COLO668 (cell line): ENCODE results near the gene LKAAEAR1.

Experiments used
- DNase-seq: peaks from one replicate; lab custom pipeline; 2025; ENCODE audit not compliant: unreplicated experiment; lab: John Stamatoyannopoulos, UW

The LKAAEAR1 gene

GRCh38 chr20:64052987-64053840, 31.0 kb downstream of the LKAAEAR1 start:
- peak; percentile 33 for DNase-seq

DNA sequence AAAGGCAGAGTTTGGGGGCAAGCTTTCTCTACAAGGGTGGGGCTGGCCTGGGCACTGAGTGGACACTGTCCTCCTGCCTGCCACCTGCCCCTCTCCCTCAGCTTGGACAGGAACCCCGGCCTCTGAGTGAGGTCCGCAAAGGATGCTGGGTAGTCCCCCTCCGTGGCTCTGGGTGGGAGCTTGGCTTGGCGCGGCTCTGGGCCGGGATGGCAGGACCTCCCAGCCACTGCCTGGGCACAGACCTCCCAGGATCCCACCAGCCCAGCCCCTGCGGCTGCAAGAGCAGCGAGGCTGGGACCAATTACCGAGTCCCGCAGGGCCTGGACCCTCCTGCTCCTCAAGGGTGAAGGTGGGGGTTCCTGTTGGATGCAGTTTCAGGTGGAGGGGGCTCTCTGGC, 31.9 kb downstream of the LKAAEAR1 start:
- DNase-seq: no peak

DNA sequence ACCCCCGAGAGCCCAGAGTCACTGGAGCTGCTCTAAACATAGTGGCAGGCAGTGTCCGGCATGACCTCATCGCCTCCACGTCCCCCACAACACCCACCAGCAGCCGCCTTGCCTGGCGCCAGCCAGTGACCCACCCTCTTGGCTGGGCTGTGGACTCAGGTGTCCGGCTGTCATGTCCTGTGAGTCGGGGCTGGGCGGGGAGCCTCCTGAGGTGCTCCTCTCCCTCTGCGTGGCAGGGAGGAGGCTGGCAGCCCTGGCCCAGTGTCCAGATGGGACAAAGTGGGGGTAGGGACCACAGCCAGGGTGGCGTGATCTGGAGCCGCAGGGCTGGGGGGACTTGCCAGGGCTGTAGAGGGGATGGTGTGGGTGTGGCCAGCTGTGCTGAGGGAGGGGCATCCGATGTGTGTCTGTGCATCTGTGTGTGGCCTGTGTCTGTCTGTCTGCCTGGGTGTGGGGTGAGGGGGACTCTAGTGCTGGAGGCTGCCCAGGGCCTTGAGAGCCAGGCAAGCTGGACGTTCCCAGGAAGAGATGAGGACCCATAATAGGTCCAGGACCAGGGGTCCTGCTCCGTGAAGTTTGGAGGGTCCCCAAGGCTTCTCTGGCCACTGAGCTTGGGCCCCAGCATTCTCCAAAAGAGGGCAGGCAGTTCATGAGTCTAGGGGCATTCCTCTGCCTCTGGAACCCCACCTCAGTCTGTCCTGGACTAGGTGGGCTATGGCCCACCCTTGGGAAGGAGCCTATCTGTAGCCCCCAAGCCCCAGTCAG, 32.5 kb downstream of the LKAAEAR1 start:
- DNase-seq: no peak

- DNase-seq: no peak
Observed at GRCh38 chr20:64051033-64051452, 33.2 kb downstream of the LKAAEAR1 start.

- no peak for DNase-seq
Observed at GRCh38 chr20:64050261-64051032, 33.8 kb downstream of the LKAAEAR1 start.

DNA sequence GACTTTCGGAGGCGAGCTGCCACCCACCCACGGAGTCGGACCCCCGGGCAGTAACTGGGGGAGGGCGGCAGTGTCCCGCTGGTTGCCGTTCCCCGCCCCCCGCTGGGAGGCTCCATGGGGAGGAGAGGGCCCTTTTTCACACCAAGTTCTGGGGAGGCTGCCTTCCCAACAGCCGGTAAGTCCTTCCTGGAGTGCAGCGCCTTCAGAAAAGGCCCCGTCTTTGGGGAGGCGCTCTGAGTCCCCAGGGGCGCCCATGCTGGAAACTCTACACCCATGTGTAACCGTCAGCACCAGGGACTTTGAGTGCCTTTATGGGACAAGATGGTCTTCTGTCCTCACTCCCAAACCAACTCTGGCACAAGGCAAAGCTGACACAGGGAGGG, 34.3 kb downstream of the LKAAEAR1 start:
- no peak for DNase-seq

GRCh38 chr20:64049060-64049877, 34.9 kb downstream of the LKAAEAR1 start, which contains the start of gene SOX18:
Gene SOX18, minus strand, starts transcription at chr20:64049639. Its CDS starts 123 bp downstream, at chr20:64049516.
- DNase-seq: peak; percentile 53

GRCh38 chr20:64048402-64049044, 35.7 kb downstream of the LKAAEAR1 start:
- peak; percentile 14 for DNase-seq

DNA sequence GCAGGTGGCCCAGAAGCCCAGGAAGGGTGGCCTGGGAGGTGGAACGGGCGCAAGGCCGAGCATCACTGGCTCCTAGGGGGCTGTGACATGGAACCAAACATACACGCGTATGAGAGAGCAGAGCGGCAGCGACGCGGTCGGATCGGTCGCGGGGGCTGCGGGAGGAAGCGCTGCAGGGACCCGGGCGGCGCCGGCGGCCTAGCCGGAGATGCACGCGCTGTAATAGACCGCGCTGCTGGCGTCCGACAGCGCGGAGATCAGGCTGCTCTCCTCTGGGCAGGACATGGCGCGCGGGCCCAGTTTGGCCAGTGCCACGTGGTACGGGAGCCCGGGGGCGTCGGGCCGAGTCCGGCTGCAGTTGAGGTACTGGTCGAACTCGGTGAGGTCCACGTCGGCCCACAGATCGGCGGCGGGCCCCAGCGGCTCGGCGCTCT, 36.2 kb downstream of the LKAAEAR1 start:
- peak; percentile 43 for DNase-seq

GRCh38 chr20:64047046-64047389, 37.2 kb downstream of the LKAAEAR1 start:
- no peak for DNase-seq

- DNase-seq: no peak
Observed at GRCh38 chr20:64045346-64046011, 38.7 kb downstream of the LKAAEAR1 start.

GRCh38 chr20:64044484-64045247, 39.5 kb downstream of the LKAAEAR1 start:
- DNase-seq: no peak

- no peak for DNase-seq
Observed at GRCh38 chr20:64043768-64044167, 40.4 kb downstream of the LKAAEAR1 start.

GRCh38 chr20:64042054-64042781, 42.0 kb downstream of the LKAAEAR1 start:
- peak; percentile 23 for DNase-seq

DNA sequence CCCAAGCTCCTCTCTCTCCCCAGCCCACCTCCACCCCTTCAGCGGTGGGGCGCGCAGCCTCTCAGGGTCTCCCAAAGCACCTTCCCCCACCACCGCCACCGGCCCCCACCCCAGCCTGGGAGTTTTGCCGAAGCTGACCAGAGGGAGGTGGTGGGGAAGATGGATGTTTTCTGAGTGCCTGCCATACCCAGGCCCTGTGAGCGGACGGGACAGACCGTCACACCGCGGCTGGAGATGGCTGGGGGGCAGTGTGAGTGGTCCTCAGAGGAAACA, 42.5 kb downstream of the LKAAEAR1 start:
- no peak for DNase-seq

DNA sequence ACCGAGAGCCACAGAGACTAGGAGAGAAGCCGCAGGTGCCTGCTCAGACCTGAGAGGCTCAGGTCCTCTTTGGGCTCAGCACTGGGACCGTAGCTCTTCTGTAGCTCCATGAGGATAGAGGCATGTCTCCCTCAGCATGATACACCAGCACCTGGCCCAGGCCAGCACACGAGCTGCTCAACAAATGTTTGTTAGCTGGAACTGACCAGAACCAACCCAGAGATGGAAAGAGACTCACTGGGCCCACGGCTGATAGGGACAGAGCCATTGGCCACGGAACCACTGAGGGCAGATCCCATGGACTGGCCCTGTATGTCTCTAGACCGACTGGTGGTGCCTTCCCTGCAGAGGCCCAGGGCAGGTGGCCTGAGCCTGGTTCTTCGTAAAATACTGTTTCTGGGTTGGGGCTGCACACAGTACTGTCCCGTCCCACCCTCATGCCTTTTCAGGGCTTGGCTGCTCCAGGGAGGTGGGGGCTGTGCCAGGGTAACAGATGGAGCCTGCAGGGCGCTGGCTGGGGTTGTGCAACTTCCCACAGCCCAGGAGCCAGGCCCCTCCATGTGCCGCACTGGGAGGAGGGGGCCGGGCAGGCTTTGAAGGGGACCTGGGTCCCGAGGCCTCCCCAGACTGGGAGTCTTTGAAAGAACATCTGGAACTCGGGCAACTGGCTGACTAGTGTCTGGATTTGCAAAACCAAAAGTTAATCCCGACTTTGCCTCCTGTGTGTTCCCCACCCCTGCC, 43.0 kb downstream of the LKAAEAR1 start:
- no peak for DNase-seq

DNA sequence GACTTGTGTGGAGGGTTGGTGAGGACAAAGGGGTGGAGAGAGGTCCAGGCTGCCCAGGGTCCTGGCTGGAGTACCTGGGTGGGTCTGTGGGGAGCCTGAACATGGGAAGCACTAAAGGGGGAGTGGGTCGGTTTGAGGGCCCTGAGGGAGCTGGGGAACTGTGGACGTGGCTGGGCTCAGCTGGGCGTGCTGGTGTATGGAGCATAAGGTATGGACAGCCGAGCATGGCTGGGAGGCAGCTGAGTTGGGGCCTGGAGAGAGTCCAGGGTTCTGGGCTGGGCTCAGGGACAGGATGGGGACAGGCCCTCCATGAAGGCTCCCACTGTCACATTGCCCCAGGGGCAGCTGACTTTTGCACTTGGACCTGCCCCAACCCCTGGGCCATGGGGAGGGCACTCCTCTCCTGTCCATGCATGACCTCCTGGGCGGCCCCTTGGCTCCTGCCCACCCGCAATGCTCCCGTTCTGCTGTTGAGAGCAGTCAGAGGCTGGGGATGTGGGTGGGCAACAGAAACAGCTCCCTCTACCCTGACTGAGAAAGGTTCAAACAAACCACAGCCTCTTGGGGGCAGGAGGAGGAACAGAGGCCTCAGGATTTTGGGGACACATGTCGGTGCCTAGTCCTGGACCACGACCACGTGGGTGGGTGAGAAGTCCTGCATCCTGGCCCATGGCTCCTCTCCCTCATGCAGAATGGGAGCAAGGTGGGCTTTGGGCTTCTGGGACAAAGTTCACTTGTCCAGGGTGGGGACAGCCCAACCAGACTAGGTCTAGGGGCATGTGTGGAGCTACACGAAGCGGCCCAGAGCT, 43.8 kb downstream of the LKAAEAR1 start:
- DNase-seq: no peak
